Tongue (tissue), 2 donors: Measurements from ENCODE around the gene FA2H. TPM values are rescaled to one million over a fixed set of nuclear protein-coding genes. Genes with fewer than 3 reads are reported as not detected.
"Not testable (repeated sequence)": the region's sequence is repeated elsewhere in the genome, so short reads cannot be mapped to it uniquely, and the experiment has no call there.

Experiments used
- DNase-seq: peaks from one replicate; pipeline ENCODE4 v3.0.0-alpha.2; 2015
- total RNA-seq: library from RNA; depleted of rRNA; stranded (reverse); fragments of >200 nt; gene quantifications from one replicate; pipeline ENCODE4 v1.2.3, GENCODE V29; 2014

Gene FA2H
- total RNA-seq, 1 donor from 2014 or later, result 0.41 TPM

GRCh38 chr16:74724820-74725549 lies 49.6 kb downstream of the FA2H start:
- no peak for DNase-seq

- DNase-seq, result no peak
Measured at GRCh38 chr16:74723256-74723655, 51.4 kb downstream of the FA2H start.

DNA sequence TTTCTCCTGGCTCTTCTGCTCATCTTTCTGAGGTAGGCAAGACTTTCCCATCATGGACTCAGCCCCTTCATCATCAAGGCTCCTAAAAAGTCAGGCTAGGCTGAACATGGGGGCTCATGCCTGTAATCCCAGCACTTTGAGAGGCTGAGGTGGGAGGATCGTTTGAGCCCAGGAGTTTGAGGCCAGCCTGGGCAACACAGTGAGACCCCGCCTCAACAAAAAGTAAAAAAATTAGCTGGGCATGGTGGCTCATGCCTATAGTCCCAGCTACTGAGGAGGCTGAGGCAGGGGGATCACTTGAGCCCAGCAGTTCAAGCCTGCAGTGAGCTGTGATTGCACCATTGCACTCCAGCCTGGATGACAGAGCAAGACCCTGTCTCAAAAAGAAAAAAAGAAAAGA lies 52.5 kb downstream of the FA2H start:
- not testable (repeated sequence) for DNase-seq

GRCh38 chr16:74721716-74722115 lies 52.9 kb downstream of the FA2H start:
- DNase-seq, result no peak

- no peak for DNase-seq
Measured at GRCh38 chr16:74720579-74720978, 54.0 kb downstream of the FA2H start.

DNA sequence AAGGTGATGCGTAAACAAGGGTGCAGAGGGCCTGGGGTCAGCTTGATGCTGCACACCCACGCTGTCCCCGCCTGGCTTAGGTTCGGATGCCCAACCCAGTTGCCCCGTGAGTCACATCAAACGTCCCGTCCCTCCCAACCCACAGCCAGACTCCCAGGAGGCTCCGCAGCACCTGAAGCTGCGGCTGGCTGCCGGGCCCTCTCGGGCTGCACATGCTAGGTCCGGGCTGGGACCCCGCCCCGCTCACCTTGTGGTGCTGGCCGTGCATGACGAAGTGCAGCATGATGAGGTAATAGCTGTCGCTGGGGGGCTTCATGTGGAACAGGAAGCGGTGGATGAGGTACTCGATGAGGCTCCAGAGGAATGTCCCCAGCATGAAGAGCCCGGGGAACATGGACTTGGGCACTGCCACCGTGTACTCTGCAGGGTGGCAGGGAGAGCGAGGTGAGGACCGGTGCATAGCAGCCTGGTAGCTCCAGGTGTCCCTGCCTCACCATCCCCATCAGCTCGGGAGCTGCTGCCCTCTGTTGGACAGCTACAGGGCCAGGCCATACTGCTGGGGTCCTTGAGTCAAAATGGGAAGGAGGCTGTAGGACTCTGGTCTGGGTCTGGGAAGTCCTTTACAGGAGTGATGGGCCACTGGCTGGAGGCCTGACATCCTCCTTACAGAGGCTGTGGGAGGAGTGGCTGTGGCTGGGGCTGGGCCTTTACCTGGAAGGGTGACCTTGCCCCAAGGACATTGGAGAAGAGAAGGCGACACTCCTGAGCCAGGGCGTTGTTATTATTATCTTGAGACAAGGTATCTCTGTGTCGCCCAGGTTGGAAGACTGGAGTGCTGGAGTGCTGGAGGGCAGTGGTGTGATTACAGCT lies 55.6 kb downstream of the FA2H start:
- no peak for DNase-seq

DNA sequence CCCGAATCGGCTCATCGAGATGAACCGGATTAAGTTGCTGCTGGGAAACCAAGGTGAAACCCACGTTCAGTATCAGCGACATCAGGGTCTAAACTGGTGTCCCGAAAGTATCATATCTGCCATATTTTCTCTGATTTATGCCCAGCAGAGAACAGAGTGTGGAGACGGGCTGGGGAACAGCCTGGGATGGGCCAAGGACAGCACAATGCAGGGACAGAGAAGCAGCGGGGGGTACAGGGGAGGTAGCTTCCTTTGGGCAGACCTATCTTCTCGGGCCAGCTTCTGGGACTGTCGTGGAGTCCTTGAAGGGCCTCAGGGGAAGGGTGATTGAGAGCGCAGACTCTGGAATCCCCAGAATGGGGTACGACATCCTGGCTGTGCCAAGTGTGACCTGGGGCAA lies 56.5 kb downstream of the FA2H start:
- DNase-seq, result no peak

- DNase-seq, result no peak
Measured at GRCh38 chr16:74717367-74717766, 57.3 kb downstream of the FA2H start.

DNA sequence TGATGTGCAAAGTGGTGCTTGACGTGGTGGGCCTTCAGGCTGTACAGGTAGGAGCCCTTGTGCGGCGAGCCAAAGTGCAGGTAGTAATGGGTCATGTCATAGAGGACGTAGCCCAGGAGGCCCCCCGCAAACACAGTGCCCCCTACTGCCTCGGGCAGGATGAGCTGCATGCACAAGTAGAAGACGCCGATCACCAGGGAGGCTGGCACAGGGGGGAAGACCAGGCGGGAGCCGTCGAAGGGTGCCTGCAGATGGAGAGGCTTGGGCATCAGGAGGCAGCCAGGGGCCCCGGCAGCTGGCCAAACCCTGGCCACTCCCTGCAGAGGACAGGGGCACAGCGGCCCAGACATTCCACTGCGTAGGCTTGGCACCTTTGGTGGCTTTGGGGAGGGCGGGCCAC lies 58.3 kb downstream of the FA2H start:
- DNase-seq, result no peak

GRCh38 chr16:74713876-74714275 lies 60.7 kb downstream of the FA2H start:
- DNase-seq, result no peak

- DNase-seq, result no peak
Measured at GRCh38 chr16:74713325-74713724, 61.3 kb downstream of the FA2H start.

GRCh38 chr16:74711938-74712337 lies 62.7 kb downstream of the FA2H start:
- no peak for DNase-seq

- DNase-seq, result no peak
Measured at GRCh38 chr16:74710401-74710800, 64.2 kb downstream of the FA2H start.

DNA sequence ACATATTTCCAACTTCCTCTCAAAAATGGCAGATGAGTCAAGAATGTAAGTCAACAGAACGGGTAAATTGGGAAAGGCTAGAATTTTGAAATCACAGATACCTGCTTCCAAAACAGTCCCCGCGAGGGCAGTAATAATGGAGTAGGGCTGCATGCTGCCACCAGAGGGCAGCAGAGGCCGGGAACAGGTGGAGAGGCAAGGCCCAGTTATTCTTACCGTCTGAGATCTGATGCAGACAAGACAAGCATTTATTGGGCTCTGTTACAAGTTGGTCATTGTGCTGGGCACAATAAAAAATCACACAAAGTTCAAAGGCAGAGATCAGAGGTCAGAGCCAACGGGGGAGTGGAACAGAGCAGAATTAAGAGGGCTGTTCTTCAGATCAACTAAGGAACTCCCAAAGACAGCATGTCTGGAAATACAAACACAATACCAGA lies 65.2 kb downstream of the FA2H start:
- peak; percentile 90 for DNase-seq

GRCh38 chr16:74700438-74701225 lies 74.0 kb downstream of the FA2H start, which contains the start of gene MLKL:
Gene MLKL, minus strand, starts transcription at chr16:74700862. Its CDS starts 5,105 bp downstream, at chr16:74695757.
- peak; percentile 18 for DNase-seq

DNA sequence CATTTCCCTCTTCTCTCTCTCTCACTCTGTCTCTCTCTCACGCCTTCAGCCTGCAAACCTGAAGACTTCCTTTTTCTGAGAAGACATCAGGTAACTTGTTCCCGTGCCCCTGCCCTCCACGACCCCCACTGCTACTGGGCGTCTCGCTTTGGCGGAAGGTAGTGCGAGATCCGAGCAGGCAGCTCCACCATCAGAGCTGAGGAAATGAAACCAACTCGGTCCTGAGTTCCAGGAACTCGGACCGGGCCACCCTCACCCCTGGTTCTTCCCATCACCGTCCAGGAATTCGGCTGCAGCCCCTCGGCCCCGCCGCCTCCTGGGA lies 74.5 kb downstream of the FA2H start:
- DNase-seq, result no peak

- no peak for DNase-seq
Measured at GRCh38 chr16:74699666-74700065, 75.0 kb downstream of the FA2H start.

- DNase-seq, result no peak
Measured at GRCh38 chr16:74698222-74698621, 76.4 kb downstream of the FA2H start.

- DNase-seq, result peak; percentile 91
Measured at GRCh38 chr16:74695450-74696422, 78.9 kb downstream of the FA2H start.

- no peak for DNase-seq
Measured at GRCh38 chr16:74691093-74691855, 83.3 kb downstream of the FA2H start.

- DNase-seq, result no peak
Measured at GRCh38 chr16:74682556-74682955, 92.1 kb downstream of the FA2H start.
